GM19397 (cell line): ENCODE results near the gene ARRDC5.
A peak's percentile ranks its signal among the peaks of the same experiment; 100 is the strongest.
"Not testable (repeated sequence)": the region's sequence is repeated elsewhere in the genome, so short reads cannot be mapped to it uniquely, and the experiment has no call there.

Experiments
- ATAC-seq: cut with Tn5 transposase; IDR thresholded peaks from one replicate; pipeline ENCODE4 v1.9.1; 2021; ENCODE audit warnings: mild to moderate bottlenecking, moderate library complexity; ENCODE audit not compliant: unreplicated experiment

ARRDC5 gene

GRCh38 chr19:4871711-4872110 lies 31.0 kb downstream of the ARRDC5 start:
- ATAC-seq: no peak

GRCh38 chr19:4870025-4870700 lies 32.5 kb downstream of the ARRDC5 start:
- ATAC-seq: no peak

GRCh38 chr19:4868286-4868834 lies 34.3 kb downstream of the ARRDC5 start:
- no peak for ATAC-seq

GRCh38 chr19:4867534-4868285 lies 35.0 kb downstream of the ARRDC5 start, which contains the start of gene PLIN3:
PLIN3 (minus strand) TSS chr19:4867667; CDS start chr19:4861394, 6,273 bp downstream.
- peak; percentile 63 for ATAC-seq

DNA sequence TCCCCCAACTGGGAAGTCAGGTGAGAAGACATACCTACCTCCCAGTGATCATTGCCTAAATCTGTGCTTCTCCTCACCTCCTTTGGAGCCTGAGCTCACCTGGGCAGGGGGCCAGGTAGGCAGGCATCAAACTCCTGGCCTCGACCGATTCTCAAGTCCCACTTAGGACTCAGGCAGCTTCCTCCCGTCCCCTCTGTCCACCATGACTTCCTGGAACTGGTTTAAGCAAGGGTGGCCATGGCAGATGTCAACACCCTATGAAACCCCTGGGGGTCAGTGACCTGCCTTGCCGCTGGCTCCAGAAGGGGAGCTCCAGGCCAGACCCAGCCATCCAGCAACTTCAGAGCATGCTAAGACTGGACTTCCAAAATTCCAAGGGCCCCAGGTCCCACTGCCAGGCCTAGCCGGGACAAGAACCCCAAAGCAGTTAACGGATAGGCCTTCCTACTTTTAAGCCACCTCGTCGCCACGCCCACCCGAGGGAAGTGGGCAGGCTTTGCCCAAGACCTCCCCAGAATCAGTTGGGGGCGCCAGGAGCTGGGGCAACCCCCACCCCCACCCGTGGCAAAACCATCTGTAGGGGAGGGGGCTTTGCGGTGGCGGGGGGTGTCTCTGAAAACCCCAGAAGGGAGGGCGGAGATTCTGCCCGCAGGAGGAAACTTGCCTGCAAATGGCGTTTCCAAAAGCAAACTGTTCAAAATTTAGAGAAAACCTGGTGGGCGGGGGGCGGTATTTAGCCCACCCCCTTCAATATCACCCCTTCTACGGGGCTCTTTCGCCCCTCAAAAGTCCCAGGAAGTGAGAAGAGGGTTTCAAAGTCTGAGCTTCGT lies 35.9 kb downstream of the ARRDC5 start:
- no peak for ATAC-seq

- no peak for ATAC-seq
Observed at GRCh38 chr19:4861147-4861546, 41.5 kb downstream of the ARRDC5 start.

- no peak for ATAC-seq
Observed at GRCh38 chr19:4859697-4860096, 43.0 kb downstream of the ARRDC5 start.

GRCh38 chr19:4856468-4856867 lies 46.2 kb downstream of the ARRDC5 start:
- ATAC-seq: not testable (repeated sequence)

DNA sequence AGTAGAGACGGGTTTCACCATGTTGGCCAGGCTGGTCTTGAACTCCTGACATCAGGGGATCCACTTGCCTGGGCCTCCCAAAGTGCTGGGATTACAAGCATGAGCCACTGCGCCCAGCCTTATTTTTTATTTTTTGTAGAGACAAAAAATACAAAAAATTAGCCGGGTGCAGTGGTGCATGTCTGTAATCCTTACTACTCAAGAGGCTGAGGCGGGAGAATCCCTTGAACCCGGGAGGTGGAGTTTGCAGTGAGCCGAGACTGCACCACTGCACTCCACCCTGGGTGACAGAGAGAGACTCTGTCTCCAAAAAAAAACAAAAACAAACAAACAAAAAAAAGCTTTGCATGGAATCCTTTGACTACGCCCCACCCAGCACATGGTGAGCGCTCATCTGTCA lies 49.2 kb downstream of the ARRDC5 start:
- ATAC-seq: not testable (repeated sequence)

DNA sequence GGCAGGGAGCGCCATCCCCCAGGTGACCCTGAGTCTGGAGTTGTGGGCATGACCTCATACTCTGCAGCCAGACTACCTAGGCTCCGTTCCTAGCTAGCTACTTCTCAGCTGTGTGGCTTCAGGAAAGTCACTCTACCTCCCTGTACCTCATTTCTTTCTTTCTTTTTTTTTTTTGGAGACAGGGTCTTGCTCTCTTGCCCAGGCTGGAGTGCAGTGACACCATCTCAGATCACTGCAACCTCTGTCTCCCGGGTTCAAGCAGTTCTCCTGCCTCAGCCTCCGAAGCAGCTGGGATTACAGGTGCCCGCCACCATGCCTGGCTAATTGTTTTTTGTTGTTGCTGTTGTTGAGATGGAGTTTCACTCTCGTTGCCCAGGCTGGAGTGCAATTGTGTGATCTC lies 50.2 kb downstream of the ARRDC5 start:
- ATAC-seq: no peak

DNA sequence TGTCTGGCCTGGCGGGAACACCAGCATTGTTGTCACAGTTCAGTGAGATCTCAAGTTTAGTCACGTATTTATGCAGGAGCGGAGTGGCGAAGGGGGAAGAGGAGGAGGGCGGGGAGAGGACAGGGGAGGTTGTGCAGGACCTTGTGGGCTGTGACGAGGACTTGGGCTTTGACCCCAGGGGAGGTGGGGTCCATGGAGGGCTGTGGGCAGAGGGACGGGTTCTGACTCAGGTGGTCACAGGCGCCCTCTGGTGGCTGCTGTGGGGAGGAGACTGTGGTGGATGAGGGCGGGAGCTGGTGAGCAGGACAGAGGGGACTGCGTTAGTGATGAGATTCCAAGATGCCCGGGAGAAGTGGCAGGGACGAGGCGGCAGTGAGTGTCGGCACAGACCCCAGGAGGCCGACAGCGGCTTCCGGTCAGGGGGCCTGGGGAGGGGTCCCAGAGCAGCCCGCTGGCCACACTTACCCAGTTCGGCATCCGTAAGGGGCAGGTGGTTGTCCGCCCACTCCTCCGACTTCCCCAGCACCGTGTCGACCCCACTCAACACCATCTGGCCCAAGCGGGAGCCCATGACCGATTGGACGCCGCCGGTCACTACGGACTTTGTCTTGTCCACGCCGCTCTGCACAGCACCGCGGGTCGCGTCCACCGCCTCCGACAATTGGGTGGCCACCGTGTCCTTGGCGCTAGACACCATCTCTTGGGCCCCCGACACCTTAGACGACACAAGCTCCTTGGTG lies 51.0 kb downstream of the ARRDC5 start:
- ATAC-seq: no peak

GRCh38 chr19:4849019-4849418 lies 53.7 kb downstream of the ARRDC5 start:
- no peak for ATAC-seq

GRCh38 chr19:4847190-4847973 lies 55.3 kb downstream of the ARRDC5 start:
- no peak for ATAC-seq

DNA sequence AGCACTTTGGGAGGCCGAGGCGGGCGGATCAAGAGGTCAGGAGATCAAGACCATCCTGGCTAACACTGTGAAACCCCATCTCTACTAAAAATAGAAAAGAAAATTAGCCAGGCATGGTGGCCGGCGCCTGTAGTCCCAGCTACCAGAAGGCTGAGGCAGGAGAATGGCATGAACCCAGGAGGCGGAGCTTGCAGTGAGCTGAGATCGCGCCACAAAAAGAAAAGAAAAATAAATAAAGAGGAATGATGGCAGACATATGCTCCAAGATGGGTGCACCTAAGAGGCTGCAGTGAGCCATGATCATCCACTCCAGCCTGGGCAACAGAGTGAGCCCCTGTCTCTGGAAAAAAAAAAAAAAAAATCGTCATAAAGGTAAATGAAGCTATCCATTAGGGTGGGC lies 56.7 kb downstream of the ARRDC5 start:
- ATAC-seq: not testable (repeated sequence)

GRCh38 chr19:4844348-4845179 lies 58.1 kb downstream of the ARRDC5 start:
- no peak for ATAC-seq

GRCh38 chr19:4843647-4843965 lies 59.1 kb downstream of the ARRDC5 start:
- ATAC-seq: no peak
